T-helper 22 cell (primary cell): ENCODE results near the gene ELOVL2.
"Not testable (repeated sequence)": the region's sequence is repeated elsewhere in the genome, so short reads cannot be mapped to it uniquely, and the experiment has no call there.

Experiments used
- DNase-seq: peaks from one replicate; pipeline ENCODE4 v3.0.0-alpha.2; 2020; ENCODE audit warnings: low read depth

ELOVL2 gene

GRCh38 chr6:11021714-11022113 is 22.4 kb downstream of the ELOVL2 start:
- DNase-seq, result no peak

- no peak for DNase-seq
Observed at GRCh38 chr6:11021003-11021402, 23.1 kb downstream of the ELOVL2 start.

DNA sequence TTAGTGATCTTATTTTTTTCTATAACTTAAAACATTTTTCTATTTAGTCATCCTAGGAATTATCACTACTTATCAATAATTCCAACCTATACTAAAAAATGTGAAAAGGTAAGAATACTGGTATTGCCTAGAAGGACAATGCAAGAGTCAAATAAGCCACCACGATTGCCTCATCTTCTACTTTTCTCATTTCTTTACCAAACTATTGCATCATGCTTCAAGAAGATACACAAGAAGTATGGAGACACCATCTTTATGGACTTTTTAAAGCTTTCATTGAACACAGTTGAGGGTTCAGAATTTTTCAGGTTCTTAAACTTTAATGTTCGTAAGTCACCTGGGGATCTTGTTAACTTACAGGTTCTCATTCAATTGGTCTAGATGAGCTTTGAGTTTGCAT is 25.9 kb downstream of the ELOVL2 start:
- DNase-seq, result no peak

GRCh38 chr6:11017090-11017489 is 27.0 kb downstream of the ELOVL2 start:
- DNase-seq, result no peak

- DNase-seq, result no peak
Observed at GRCh38 chr6:11016452-11016851, 27.7 kb downstream of the ELOVL2 start.

DNA sequence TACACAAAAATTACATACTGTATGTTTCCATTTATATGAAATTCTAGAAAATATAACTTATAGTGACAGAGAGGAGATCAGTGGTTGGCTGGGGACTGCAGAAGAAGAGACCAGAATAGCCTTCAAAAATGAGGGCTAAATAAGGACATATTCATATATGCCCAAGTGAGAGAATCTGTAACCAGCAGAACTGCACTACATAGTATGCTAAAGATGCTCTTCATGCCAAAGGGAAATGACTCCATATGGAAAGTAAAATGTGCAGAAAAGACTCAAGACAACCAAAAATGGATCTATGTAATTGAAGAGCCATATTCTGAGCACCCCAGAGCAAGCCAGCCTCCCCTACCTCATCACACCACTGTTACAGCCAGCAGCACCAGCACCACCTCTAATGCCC is 29.0 kb downstream of the ELOVL2 start:
- no peak for DNase-seq

DNA sequence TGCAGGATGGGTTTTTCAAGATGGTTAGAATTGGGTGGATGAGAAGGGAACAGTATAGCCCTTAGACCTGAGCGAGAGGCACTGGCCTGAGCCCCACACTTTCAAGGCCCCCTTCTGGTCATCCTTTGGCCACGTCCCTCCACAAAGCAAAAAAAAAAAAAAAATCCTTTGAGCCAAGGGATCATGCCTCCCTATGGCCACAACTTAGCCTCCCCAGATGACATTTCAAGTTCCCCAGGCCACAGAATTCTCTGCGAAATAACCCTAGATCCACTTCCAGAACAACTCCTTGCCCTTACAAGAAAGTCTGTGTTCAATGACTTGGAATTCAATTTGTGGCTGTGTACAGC is 30.4 kb downstream of the ELOVL2 start:
- DNase-seq, result no peak

- no peak for DNase-seq
Observed at GRCh38 chr6:11012976-11013720, 31.0 kb downstream of the ELOVL2 start.

DNA sequence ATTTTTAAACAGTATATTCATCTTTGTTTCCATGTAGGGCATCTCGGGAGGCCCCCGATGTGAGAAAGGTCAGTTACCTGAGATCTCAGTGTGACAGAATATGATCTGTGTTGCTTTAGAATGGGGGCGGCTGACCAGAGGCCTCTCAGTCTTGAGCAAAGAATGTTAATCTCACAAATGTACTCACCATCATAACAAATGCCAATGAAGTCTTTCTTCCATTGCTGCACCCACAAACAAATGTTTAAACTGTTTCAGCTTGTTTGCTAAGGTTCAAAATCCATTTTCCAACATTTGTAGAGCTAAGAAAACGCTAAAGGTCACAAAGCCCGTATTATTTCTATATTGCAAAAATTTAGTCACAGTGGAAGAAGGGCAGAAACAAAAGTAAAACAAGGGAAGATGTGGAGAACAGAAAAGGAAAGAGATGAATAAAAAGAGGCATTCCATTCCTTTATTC is 31.8 kb downstream of the ELOVL2 start:
- no peak for DNase-seq

- no peak for DNase-seq
Observed at GRCh38 chr6:11011787-11012234, 32.3 kb downstream of the ELOVL2 start.

DNA sequence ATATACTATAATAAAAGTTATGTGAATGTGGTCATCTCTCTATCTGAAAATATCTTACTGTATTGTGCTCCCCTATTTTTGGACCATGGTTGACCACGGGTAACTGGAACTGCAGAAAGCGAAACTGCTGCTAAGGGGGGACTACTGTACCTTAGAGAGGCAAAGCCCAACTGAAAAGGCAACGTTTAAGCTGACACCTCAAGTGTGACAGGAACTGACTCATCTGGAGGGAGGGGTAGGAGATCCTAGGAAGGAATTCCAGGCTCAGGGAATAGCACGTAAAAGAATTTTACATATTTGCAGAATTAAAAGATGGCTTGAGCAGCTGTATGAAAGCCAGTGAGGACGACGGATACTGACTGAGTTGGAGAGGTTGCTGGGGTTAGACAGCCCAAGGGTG is 34.8 kb downstream of the ELOVL2 start:
- no peak for DNase-seq

- no peak for DNase-seq
Observed at GRCh38 chr6:11008821-11009220, 35.3 kb downstream of the ELOVL2 start.

DNA sequence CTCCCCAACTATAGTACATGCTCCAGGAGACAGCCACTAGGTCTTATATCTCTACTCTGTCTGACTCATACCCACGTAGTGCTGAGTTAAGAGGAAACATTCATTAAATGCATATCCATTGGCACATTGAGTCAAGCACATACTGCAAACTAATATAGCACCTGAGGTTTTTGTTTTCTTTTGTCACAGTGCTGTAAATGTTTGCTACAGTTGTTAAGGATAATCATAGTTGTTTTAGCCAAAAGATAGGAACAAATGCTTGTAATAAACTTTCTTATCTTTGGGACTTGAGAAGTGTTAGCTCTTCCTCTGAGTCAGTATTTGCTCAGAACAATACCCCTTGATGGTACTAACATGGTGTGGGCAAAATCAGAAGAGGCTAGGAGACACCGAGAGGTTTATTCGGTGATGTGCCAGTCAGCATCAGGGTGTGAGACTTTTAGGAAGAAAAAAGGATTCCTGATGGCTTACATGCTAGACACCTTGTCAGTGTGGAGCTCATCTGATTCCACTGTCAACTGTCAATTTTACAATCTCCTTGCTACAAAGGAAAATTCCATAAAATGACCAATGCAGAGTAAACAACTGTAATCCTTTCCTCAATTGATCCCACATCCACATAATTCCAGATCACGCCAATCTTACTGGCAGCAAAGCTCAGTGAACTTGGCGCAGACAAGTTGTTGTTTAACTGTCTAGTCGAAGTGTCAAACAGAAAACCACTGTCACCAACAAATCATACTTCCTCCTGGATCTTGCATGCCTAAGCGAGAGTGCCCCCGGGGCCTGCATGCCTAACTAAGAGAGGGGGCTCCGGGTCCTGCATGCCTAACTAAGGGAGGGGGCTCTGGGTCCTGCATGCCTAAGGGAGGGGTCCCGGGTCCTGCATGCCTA is 36.1 kb downstream of the ELOVL2 start:
- DNase-seq, result no peak

GRCh38 chr6:11006061-11006460 is 38.0 kb downstream of the ELOVL2 start:
- DNase-seq, result no peak

DNA sequence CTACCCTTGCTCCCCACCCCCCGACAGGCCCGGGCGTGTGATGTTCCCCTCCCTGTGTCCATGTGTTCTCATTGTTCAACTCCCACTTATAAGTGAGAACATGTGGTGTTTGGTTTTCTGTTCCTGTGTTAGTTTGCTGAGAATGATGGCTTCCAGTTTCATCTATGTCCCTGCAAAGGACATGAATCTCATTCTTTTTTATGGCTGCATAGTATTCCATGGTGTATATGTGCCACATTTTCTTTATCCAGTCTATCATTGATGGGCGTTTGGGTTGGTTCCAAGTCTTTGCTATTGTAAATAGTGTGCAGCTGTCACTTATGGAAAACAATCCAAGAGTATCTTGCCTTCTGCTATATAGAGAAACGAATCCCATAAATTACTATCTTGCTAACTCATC is 40.8 kb downstream of the ELOVL2 start:
- not testable (repeated sequence) for DNase-seq

GRCh38 chr6:11002176-11002575 is 41.9 kb downstream of the ELOVL2 start:
- DNase-seq, result no peak

DNA sequence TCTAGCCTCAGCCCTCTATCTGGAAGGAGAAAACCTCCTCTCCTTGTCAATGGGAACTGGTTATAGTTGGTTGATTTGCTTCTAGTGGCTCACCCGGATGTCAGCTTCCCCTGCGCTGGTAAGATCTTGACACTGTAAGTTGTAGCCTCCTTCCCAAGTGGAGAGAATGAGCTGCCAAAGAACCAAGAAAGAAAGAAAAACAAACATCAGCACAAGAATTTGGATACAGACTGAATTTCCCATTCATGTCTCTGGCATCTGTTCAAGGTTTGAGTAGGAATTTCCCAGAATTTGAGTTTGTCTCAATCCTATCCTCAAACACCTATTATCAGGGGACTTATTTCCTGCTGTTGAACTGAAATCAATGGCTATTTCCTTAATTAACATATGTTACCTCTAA is 44.1 kb downstream of the ELOVL2 start:
- DNase-seq, result no peak

DNA sequence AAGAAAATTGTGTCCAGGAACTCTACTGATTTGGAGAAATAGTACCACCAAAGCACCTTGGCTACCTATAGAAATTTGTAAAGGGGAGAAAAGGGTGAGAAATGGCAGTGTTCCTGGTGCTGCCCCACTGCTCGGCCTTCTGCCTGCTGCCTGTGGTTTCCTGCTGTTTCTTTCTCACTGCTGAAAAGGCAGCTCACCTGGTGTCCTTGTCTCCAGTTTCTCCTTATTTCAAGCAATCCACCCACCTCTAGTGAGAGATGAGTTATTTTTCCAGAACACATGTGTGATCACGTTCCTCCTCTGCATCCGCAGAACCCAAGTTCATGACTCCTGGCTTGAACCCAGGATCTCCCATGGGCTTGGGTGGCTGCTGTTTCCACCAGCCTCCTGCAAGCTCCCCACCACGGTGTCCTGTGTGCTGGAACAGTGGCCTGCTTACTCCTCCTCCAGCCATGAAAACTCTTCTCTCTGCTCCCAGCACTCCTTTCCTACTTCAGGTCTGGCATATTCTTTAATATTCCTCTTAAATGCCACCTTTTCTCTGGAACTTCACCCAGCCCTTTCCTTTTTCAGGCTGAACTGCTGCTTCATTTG is 48.9 kb downstream of the ELOVL2 start:
- DNase-seq, result no peak

DNA sequence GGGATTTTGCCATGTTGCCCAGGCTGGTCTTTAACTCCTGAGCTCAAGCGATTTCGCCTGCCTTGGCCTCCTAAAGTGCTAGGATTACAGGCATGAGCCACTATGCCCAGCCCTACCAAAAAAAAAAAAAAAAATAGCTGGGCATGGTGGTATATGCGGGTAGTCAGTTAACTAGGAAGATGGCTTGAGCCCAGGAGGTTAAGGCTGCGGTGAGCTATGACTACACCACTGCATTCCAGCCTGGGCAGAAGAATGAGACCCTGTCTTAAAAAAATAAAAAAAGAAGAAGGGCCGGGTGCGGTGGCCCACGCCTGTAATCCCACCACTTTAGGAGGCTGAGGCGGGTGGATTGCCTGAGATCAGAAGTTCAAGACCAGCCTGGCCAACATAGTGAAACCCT is 50.2 kb downstream of the ELOVL2 start:
- DNase-seq, result no peak

GRCh38 chr6:10991115-10991514 is 53.0 kb downstream of the ELOVL2 start:
- DNase-seq, result no peak

DNA sequence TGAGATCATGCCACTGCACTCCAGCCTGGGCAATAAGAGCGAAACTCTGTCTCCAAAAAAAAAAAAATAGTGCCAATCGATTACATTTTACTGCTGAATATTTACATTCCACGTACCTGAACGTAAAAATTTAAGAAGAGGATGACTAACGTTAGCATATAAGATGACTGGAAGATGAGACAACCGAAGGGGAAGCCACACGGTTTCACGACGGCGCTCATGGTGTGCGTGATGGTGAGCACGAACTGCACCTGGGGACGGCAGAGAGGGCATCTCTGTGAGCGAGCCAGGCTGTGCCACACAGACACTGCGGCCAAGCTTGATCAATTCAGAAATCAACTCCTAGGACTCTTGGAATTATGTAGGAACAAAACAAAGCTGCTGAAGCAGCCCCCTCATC is 54.5 kb downstream of the ELOVL2 start:
- DNase-seq, result no peak

DNA sequence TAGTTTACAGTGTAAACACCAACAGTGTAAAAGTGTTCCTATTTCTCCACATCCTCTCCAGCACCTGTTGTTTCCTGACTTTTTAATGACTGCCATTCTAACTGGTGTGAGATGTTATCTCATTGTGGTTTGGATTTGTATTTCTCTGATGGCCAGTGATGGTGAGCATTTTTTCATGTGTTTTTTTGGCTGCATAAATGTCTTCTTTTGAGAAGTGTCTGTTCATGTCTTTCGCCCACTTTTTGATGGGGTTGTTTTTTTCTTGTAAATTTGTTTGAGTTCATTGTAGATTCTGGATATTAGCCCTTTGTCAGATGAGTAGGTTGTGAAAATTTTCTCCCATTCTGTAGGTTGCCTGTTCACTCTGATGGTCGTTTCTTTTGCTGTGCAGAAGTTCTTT is 59.1 kb downstream of the ELOVL2 start:
- not testable (repeated sequence) for DNase-seq

DNA sequence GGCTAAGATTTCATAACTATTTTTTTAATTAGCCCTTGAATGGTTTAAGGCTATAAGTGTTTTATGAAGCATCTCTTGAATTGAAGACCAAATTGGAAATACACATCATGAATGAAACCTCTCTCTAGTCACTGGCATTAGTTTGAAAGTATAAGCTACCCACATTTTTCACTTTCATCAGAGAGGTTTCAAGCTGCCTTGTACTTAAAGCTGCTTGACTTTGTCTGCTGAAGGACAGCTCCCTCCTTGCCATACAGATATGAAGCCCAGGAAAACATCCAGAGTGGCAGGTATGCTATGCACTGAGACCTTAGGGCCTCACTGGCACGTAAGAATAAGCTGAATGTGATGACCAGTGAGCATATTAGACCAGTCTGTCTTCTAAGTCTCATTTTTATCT is 62.7 kb downstream of the ELOVL2 start:
- no peak for DNase-seq
